ENCODE measurements around the gene VPS16. TPM values are rescaled to one million over a fixed set of nuclear protein-coding genes. Genes with fewer than 3 reads are reported as not detected.

VPS16 gene
- total RNA-seq, 4 donors from 2014 or later: 23.3 to 45.2 (median 26.3) TPM

GRCh38 chr20:2797136-2797983 lies 43.2 kb upstream of the VPS16 start:
- TF ChIP-seq CTCF (IDR thresholded peaks at IDR 0.05; ENCODE audit: low read depth): no peak

- TF ChIP-seq CTCF (IDR thresholded peaks at IDR 0.05; ENCODE audit: low read depth): no peak
These were observed 42.3 kb upstream of the VPS16 start for GRCh38 chr20:2798095-2798805.

- no peak for TF ChIP-seq CTCF (IDR thresholded peaks at IDR 0.05; ENCODE audit: low read depth)
These were observed 41.7 kb upstream of the VPS16 start for GRCh38 chr20:2798814-2799213.

GRCh38 chr20:2799271-2799670 lies 41.3 kb upstream of the VPS16 start:
- no peak for TF ChIP-seq CTCF (IDR thresholded peaks at IDR 0.05; ENCODE audit: low read depth)

GRCh38 chr20:2799688-2800520 lies 40.6 kb upstream of the VPS16 start:
- TF ChIP-seq CTCF (IDR thresholded peaks at IDR 0.05; ENCODE audit: low read depth): no peak

GRCh38 chr20:2800521-2801285 lies 39.8 kb upstream of the VPS16 start, which contains the start of gene CPXM1:
Gene CPXM1 (minus strand): TSS chr20:2800627. CDS start chr20:2800572, 55 bp downstream.
- no peak for TF ChIP-seq CTCF (IDR thresholded peaks at IDR 0.05; ENCODE audit: low read depth)
